Lung (tissue), 12 donors: ENCODE measurements around the gene KRTAP4-11. TPM values are rescaled to one million over a fixed set of nuclear protein-coding genes. Genes with fewer than 3 reads are reported as not detected.
"Not testable (repeated sequence)": the region's sequence is repeated elsewhere in the genome, so short reads cannot be mapped to it uniquely, and the experiment has no call there.

ENCODE experiments used
- ATAC-seq: fragments of 200-7000 bp; cut with Tn5 transposase; one replicate; pipeline ENCODE4 v1.9.1; 2020; ENCODE audit warnings: moderate number of reproducible peaks; ENCODE audit not compliant: insufficient read depth, low FRiP score
- DNase-seq, 3 donors: peaks; one replicate each; pipeline ENCODE4 v3.0.0-alpha.2; 2013 to 2017
- H3K27ac ChIP-seq, 2 donors: one replicate each; pipeline ENCODE4 v1.5.1; 2013; ENCODE audit warnings: mild to moderate bottlenecking in 2 of 2, moderate library complexity in 2 of 2, control low read depth in 1 of 2, inconsistent platforms in 1 of 2, low read depth in 1 of 2, low read length in 1 of 2
- H3K27me3 ChIP-seq, 3 donors: one replicate each; pipeline ENCODE4 v1.5.1; 2013; ENCODE audit warnings: low read length in 2 of 3; ENCODE audit not compliant: control insufficient read depth in 3 of 3, insufficient read depth in 3 of 3
- H3K36me3 ChIP-seq, 4 donors: one replicate each; pipeline ENCODE4 v1.5.1; 2013; ENCODE audit warnings: low read length in 4 of 4, mild to moderate bottlenecking in 1 of 4, moderate library complexity in 1 of 4; ENCODE audit not compliant: control insufficient read depth in 4 of 4, insufficient read depth in 4 of 4
- H3K4me1 ChIP-seq, 5 donors: one replicate each; pipeline ENCODE4 v1.5.1; 2013; ENCODE audit warnings: low read length in 5 of 5, mild to moderate bottlenecking in 2 of 5, moderate library complexity in 1 of 5; ENCODE audit not compliant: control insufficient read depth in 5 of 5, insufficient read depth in 5 of 5
- H3K4me3 ChIP-seq: one replicate; pipeline ENCODE4 v1.5.1; 2013; ENCODE audit warnings: mild to moderate bottlenecking, control low read depth, moderate library complexity
- H3K9ac ChIP-seq, 2 donors: one replicate each; pipeline ENCODE4 v1.5.1; 2013; ENCODE audit warnings: low read length in 2 of 2, control low read depth in 1 of 2; ENCODE audit not compliant: insufficient read depth in 1 of 2
- H3K9me3 ChIP-seq, 4 donors: one replicate each; pipeline ENCODE4 v1.5.1; 2013; ENCODE audit warnings: low read length in 3 of 4, mild to moderate bottlenecking in 1 of 4, moderate library complexity in 1 of 4; ENCODE audit not compliant: control insufficient read depth in 4 of 4, insufficient read depth in 3 of 4
- CTCF ChIP-seq: IDR thresholded peaks from 2 replicates; pipeline ENCODE4 v1.5.1; 2012; ENCODE audit warnings: mild to moderate bottlenecking; ENCODE audit errors: control extremely low read depth, extremely low read depth
- WGBS, 2 donors: extraction: QIAGEN DNeasy Blood & Tissue Kit; methylation state at CpG; one replicate each; pipeline ENCODE4 v1.1.7; 2013; 5-methylcytosine and 5-hydroxymethylcytosine counted together
- polyA plus RNA-seq, 2 donors: library from polyadenylated mRNA; stranded (reverse); fragments of 200-250 nt; gene quantifications; one replicate each; pipeline ENCODE4 v1.2.1, GENCODE V29; 2013
- total RNA-seq, 2 donors: library from RNA; depleted of rRNA in 1 of 2; stranded (reverse); fragments of >200 nt in 1 of 2; gene quantifications; one replicate each; pipeline ENCODE4 v1.2.1, GENCODE V29; 2014 to 2021
- donor health status: control.
- donor health status: control.
- donor health status: Bipolar disorder and iron deficiency.
- donor health status: healthy.
- donor health status: DM: yes; HTN: yes; CAD: no.

KRTAP4-11 gene
- total and polyA plus RNA-seq, 4 donors: 0.34 TPM; not detected in 3

GRCh38 chr17:41121742-41122141, 3.6 kb upstream of the KRTAP4-11 start:
- ATAC-seq (no peak), DNase-seq (no peak)
- no peaks in the 10 kb centered on the region for H3K4me1 ChIP-seq
- WGBS, 2 donors: 92 to 98% methylated on average over 2 of the region's 2 CpGs
- H3K27me3 ChIP-seq: no peaks in the 10 kb centered on the region
- no peak for TF ChIP-seq CTCF
- peaks cover 0 to 3% (median 0%) of the 10 kb centered on the region in 4 donors for H3K9me3 ChIP-seq
- H3K9ac ChIP-seq: no peak overlapping the region
- H3K4me3 ChIP-seq: no peak overlapping the region
- H3K27ac ChIP-seq: no peak overlapping the region
- no peaks in the 10 kb centered on the region for H3K36me3 ChIP-seq

DNA sequence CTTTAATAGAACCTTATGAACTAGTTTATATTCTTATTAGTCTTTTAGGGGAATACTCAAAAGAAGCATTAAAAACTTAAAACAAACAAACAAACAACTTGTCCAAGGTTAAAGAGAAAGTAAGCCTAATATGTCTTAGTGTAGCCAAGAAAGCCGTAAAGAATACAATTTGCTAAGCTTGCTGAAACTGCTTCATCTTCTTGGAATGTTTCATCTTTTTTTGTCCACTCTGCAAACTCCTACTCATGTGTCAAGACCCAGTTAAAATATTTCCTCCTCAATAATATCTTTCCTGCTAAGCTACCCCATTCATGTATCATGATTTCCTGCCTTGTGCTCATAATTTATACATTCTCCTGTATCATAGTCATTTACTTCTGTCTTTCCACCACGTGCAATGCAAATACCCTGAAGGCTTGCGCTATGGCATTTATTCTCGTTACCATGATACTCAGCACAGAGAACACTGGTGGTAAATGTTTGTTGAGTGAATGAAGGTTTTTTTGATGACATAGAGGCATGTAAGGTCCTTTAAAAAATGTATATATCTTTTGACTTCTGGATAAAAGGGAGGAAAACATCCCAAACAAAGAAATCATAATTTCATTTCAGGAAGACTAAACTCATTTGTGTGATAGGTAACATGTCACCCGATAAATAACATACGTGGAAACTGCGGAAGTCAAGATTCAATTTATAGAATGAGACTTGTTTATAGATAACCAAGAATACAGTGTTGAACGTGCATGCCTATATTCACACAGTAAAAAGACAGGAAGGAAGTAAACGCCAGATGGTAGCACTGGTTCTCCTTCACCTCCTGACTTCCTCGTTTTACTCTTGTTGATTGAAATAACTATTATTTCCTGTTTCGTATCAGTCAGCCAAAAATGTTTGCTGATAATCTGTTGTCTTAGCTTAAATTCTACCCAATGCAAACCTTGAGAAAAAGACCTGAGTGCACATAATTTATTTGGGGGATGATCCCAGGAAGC, 1.8 kb upstream of the KRTAP4-11 start:
- 33 to 40% methylated on average over 11 of the region's 11 CpGs for WGBS, 2 donors

DNA sequence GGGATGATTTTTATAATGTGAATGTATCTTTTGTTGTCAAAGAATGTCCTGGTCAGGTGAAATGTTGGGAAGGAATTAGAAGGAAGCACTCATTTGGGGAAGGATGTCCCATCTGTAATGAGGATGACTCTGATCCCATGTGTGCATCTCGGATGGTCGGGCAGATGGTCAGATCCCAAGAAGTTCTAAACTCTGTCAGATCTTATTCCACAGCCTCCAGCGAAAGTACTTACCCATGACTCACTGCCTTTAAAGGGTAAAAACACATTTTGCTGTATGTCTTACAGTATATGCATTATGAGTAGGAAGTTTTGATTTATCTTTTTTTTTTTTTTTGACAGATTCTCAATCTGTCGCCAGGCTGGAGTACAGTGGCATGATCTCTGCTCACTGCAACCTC, 548 bp upstream of the KRTAP4-11 start:
- DNase-seq (no peak), ATAC-seq (no peak)
- no peak for TF ChIP-seq CTCF
- H3K4me3 ChIP-seq: no peak overlapping the region
- H3K4me1 ChIP-seq: no peaks in the 10 kb centered on the region
- no peak overlapping the region for H3K9ac ChIP-seq
- peaks cover 0 to 3% (median 1%) of the 10 kb centered on the region in 4 donors for H3K9me3 ChIP-seq
- H3K27ac ChIP-seq: no peak overlapping the region
- H3K27me3 ChIP-seq: no peaks in the 10 kb centered on the region
- 93 to 96% methylated on average over 4 of the region's 4 CpGs for whole genome bisulfite sequencing, 2 donors
- no peaks in the 10 kb centered on the region for H3K36me3 ChIP-seq

More for the DNA sequence above, 1.8 kb upstream of the KRTAP4-11 start:
- not testable (repeated sequence) for H3K27me3 ChIP-seq, H3K27ac ChIP-seq, H3K4me1 ChIP-seq, H3K9me3 ChIP-seq, H3K4me3 ChIP-seq, H3K9ac ChIP-seq, ATAC-seq, H3K36me3 ChIP-seq
- peak in 2 of 3 donors; percentile 11 to 28 for DNase-seq

DNA sequence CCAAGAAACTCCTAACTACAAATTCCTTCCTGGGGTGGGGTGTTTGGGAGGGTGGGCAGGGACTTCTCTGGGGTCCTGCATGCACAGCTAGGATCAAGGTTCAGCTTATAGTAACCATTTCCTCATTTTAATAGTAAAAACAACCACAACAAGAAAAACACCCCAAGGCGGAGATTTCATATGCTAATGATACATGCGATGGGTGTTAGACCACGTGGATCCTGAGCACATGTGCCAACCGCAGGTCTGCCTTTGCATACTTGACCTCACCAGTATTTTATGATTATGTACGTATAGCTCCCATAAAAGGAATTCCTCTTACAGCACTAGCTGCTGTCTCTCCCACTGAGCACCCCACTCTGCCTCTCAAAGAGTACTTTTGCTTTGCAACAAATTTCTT, 1.9 kb downstream of the KRTAP4-11 start:
- Histone ChIP-seq H3K9ac (no peak overlapping the region), H3K27ac (no peak overlapping the region), H3K36me3 (no peaks in the 10 kb centered on the region), H3K9me3 (peaks cover 0 to 2% (median 0%) of the 10 kb centered on the region in 4 donors), H3K4me3 (no peak overlapping the region), H3K27me3 (no peaks in the 10 kb centered on the region), H3K4me1 (no peaks in the 10 kb centered on the region)
- no peak for ATAC-seq
- no peak for DNase-seq
- no peak for TF ChIP-seq CTCF
- WGBS, 2 donors: 45 to 71% methylated on average over 5 of the region's 5 CpGs
